ENCODE results near the gene GALNT2.

The GALNT2 gene

DNA sequence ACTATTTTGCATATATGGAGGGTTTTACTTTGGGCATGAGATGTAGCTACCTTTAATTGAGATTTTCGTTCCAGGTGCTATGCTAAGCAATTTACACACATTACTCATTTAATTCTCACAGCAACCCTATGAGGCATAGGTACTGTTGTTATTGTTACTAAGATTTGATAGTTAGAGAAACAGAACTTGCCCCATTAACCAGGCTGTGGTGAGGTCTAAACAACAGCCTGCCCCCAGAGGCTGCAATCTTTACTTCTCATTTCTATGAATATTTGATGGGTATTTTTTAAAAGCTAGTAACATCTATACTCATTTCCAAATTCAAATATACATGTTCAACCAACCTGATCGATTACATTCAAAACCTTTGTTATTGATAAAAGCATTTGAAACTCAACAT is 155.6 kb downstream of the GALNT2 start:
- DNase-seq (ENCODE audit: low read depth): no peak
- TF ChIP-seq CTCF (IDR thresholded peaks at IDR 0.05; ENCODE audit: control insufficient read depth, insufficient read depth, low read depth, low read length, missing control alignments): peak; percentile 31
- no peak overlapping the region for H3K4me3 ChIP-seq (ENCODE audit: control insufficient read depth, low read depth, low read length)

DNA sequence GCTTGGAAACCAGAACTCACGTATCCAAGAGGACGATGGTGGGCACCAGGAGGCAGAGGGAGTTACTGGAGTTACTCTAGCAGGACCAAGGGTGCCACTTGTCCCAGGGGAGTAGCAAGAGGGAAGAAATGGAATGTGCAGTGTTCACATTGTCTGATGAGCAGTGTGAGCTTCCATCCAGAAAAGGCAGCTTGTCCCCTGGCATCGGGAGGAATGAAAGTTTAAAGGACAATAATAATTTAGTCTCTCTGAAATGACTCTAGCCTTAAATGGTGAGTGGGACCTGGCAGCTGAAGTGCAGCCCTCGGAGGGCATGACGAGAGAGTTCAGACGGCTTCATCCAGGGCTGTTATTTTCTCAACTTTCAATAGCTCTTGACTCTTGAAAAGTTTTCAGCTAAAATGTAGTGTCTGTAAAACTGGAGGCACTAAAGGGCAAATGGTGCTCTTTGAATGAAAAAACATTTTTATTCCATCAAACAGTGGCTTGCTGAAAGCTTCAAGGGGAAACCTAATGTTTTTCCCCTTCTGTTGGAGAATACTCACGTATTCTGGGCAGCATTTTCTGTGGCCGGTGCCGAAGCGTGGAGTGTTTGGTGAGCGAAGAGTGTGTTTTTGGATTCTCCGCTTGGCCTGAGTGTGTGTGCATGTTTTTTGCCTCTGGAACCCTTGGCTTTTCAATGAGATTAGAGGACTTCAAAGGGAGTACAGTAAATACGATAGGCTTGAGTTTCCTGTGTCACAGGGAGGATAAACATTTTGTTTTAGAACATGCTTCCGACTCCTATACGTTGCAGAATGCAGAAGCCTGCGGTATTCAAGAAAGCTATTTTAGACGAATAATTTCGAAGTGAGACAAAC is 157.3 kb downstream of the GALNT2 start:
- H3K4me3 ChIP-seq (ENCODE audit: control insufficient read depth, low read depth, low read length): no peak overlapping the region
- TF ChIP-seq CTCF (IDR thresholded peaks at IDR 0.05; ENCODE audit: control insufficient read depth, insufficient read depth, low read depth, low read length, missing control alignments): no peak
- no peak for DNase-seq (ENCODE audit: low read depth)

GRCh38 chr1:230226007-230226800 is 159.2 kb downstream of the GALNT2 start:
- H3K4me3 ChIP-seq (ENCODE audit: control insufficient read depth, low read depth, low read length): no peak overlapping the region
- no peak for DNase-seq (ENCODE audit: low read depth)
- TF ChIP-seq CTCF (IDR thresholded peaks at IDR 0.05; ENCODE audit: control insufficient read depth, insufficient read depth, low read depth, low read length, missing control alignments): no peak

GRCh38 chr1:230226814-230227213 is 159.8 kb downstream of the GALNT2 start:
- DNase-seq (ENCODE audit: low read depth): no peak
- TF ChIP-seq CTCF (IDR thresholded peaks at IDR 0.05; ENCODE audit: control insufficient read depth, insufficient read depth, low read depth, low read length, missing control alignments): no peak
- H3K4me3 ChIP-seq (ENCODE audit: control insufficient read depth, low read depth, low read length): no peak overlapping the region

GRCh38 chr1:230228236-230228897 is 161.3 kb downstream of the GALNT2 start:
- TF ChIP-seq CTCF (IDR thresholded peaks at IDR 0.05; ENCODE audit: control insufficient read depth, insufficient read depth, low read depth, low read length, missing control alignments): no peak
- no peak overlapping the region for H3K4me3 ChIP-seq (ENCODE audit: control insufficient read depth, low read depth, low read length)
- no peak for DNase-seq (ENCODE audit: low read depth)

DNA sequence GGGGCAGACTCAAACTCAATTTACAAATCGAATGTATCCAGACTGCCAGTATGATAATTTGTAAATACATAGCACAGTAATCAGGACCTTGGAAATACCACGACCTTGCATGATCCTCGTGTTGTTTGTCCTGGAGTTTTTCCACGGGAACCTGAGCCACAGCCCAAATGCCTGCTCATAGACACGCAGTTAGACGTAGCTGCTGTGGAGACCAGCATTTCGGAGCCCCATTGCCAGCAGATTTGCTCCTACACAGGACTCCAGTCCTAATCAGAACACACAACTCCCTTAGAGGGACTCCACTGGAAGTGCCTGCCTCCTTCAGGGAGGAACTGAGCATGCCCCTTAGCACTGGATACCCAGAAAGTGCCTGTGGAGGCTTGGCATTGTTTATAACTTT is 163.2 kb downstream of the GALNT2 start:
- no peak for DNase-seq (ENCODE audit: low read depth)
- H3K4me3 ChIP-seq (ENCODE audit: control insufficient read depth, low read depth, low read length): no peak overlapping the region
- no peak for TF ChIP-seq CTCF (IDR thresholded peaks at IDR 0.05; ENCODE audit: control insufficient read depth, insufficient read depth, low read depth, low read length, missing control alignments)
